Subcutaneous preadipocyte (primary cell): ENCODE measurements around the gene GAPDHS. TPM values are rescaled to one million over a fixed set of nuclear protein-coding genes. Genes with fewer than 3 reads are reported as not detected.

Source experiments
- total RNA-seq: library from RNA; depleted of rRNA; stranded (reverse); fragments of >200 nt; gene quantifications from 2 replicates; pipeline ENCODE4 v1.2.3, GENCODE V29; 2012

Gene GAPDHS
- under 0.01 TPM in 1 of 2 replicates, not detected in the other for total RNA-seq

GRCh38 chr19:35533201-35533821, at the start of gene GAPDHS:
Gene GAPDHS (plus strand): TSS chr19:35533456. CDS start chr19:35533528, 72 bp downstream.

DNA sequence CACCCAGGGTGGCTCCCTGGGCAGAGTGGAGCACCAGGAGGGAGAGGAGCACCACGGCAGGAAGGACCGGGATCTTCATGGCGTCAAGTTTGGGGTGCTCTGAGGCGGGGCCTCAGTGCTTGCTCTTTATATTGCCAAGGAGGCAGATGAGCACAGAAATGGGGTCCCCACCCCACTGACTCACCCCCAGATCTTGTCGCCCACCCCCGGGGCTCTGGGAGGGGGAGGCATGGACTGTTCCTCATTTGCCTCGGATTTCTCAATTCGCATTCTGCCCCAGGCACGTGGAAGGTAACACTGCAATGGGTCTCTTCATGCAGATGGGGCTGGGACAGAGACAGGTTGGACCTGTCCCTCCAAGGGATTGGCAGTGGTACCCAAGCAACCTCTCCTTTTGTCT, 42.9 kb upstream of the GAPDHS start, which contains the start of gene KRTDAP:
Gene KRTDAP (minus strand): TSS at position 101 of the 400 bp plus-strand sequence. CDS start 22 bp downstream, at position 79.

GRCh38 chr19:35513628-35514281, 19.5 kb upstream of the GAPDHS start, which contains the start of gene DMKN:
Gene DMKN (minus strand): TSS chr19:35513649. CDS start chr19:35513475, 174 bp downstream.

DNA sequence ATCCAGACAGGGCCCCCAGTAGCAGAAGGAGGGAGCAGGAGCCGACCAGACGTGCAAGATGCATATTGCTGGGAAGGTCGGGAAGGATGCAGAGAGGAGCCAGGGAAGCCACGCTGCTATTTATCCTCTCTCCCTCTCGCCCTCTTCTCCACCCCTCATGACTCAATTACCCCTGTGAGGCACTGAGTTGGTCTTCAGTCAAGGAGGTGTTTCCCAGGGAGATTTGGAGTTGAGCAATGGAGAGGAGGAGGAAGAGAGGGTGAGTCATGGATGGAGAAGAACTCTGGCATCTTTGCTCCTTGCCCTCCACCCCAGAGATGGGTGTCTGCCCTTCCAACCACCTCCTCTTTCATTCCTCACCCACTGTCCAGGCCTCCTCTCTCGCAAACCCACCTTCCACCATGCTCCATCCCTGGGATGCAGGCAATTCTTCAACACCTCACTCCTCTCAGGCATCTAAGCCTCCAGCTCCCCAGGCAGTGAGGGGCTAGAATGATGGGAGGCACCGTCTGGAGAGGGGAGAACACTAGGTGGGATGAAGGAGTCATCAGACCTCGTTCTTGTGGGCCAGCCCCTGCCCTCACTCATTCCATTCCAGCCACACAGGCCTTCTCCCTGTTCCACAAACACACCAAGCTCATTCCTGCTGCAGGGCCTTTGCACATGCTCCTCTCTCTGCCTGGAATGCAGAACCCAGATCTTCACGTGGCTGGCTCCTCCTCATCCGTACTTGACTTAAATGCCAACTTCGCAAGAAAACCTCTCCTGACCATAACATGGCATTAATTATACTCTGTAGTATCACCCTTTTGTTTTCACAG, 4.8 kb upstream of the GAPDHS start, which contains the start of gene SBSN:
Gene SBSN (minus strand): TSS at position 94 of the 821 bp plus-strand sequence. CDS start 30 bp downstream, at position 64.

GRCh38 chr19:35545001-35545854, 12.0 kb downstream of the GAPDHS start, which contains the start of gene TMEM147:
Gene TMEM147 (plus strand): TSS chr19:35545626. CDS start chr19:35545740, 114 bp downstream.

GRCh38 chr19:35563207-35563829, 30.1 kb downstream of the GAPDHS start, which contains the start of gene ATP4A:
Gene ATP4A (minus strand): TSS chr19:35563658. CDS start chr19:35563629, 29 bp downstream.

DNA sequence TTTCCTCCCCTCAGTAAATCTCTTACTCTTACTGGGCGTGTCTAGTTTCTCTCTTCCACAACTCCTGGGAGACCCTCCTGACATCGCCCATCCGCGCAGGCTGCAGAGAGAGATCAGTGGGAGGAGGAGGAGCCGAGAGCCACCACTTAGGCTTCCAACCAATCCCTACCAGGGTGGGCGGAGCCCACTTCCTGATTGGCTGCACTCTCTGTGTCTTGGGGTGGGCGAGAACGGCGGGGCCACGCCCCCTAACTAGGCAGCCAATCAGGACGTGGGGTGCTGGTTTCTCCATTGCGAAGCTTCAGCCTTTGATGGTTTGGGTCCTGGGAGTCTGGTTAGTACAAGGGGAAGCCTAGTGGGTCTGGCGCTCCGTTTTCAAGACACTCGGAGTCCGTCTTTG, 52.6 kb downstream of the GAPDHS start, which contains the start of gene PMIS2:
Gene PMIS2 (plus strand): TSS at position 326 of the 400 bp plus-strand sequence. CDS start 87 bp downstream, outside the sequence.

Other genes with a start within 250 kb of the GAPDHS start
- gene MAG, start 241.3 kb upstream of the GAPDHS start, total RNA-seq = 0.59 TPM in 1 of 2 replicates, not detected in the other
- gene CD22, start 204.3 kb upstream of the GAPDHS start, total RNA-seq = 1.4 TPM in 1 of 2 replicates, not detected in the other
- gene FFAR1, start 185.6 kb upstream of the GAPDHS start, total RNA-seq = not detected in 2 replicates
- gene FFAR3, start 175.0 kb upstream of the GAPDHS start, total RNA-seq = not detected in 2 replicates
- not detected in 2 replicates for gene GPR42, start 162.4 kb upstream of the GAPDHS start, total RNA-seq
- not detected in 2 replicates for gene FFAR2, start 85.2 kb upstream of the GAPDHS start, total RNA-seq
- gene KRTDAP, start 43.0 kb upstream of the GAPDHS start, total RNA-seq = not detected in 2 replicates
- gene DMKN, start 19.8 kb upstream of the GAPDHS start, total RNA-seq = 8.2 and 23.1 TPM in 2 replicates
- gene SBSN, start 5.1 kb upstream of the GAPDHS start, total RNA-seq = 4.3 and 13.6 TPM in 2 replicates
- 85.2 and 116 TPM in 2 replicates for gene TMEM147, start 12.2 kb downstream of the GAPDHS start, total RNA-seq
- not detected in 2 replicates for gene ATP4A, start 30.2 kb downstream of the GAPDHS start, total RNA-seq
- not detected in 2 replicates for gene PMIS2, start 52.7 kb downstream of the GAPDHS start, total RNA-seq
- 6.6 and 12.5 TPM in 2 replicates for gene HAUS5, start 79.3 kb downstream of the GAPDHS start, total RNA-seq
- 42.0 and 43.0 TPM in 2 replicates for gene RBM42, start 95.6 kb downstream of the GAPDHS start, total RNA-seq
- 0.37 and 0.39 TPM in 2 replicates for gene ETV2, start 108.3 kb downstream of the GAPDHS start, total RNA-seq
- 156 and 265 TPM in 2 replicates for gene COX6B1, start 114.9 kb downstream of the GAPDHS start, total RNA-seq
- gene UPK1A, start 133.1 kb downstream of the GAPDHS start, total RNA-seq = not detected in 2 replicates
- gene ZBTB32, start 171.1 kb downstream of the GAPDHS start, total RNA-seq = not detected in 2 replicates
- 7.3 and 7.8 TPM in 2 replicates for gene KMT2B, start 184.5 kb downstream of the GAPDHS start, total RNA-seq
- gene IGFLR1, start 209.0 kb downstream of the GAPDHS start, total RNA-seq = 1.6 and 2.9 TPM in 2 replicates
- 4.5 and 5.5 TPM in 2 replicates for gene U2AF1L4, start 212.0 kb downstream of the GAPDHS start, total RNA-seq
- gene PSENEN, start 212.2 kb downstream of the GAPDHS start, total RNA-seq = 12.5 and 14.7 TPM in 2 replicates
- 14.3 and 16.2 TPM in 2 replicates for gene LIN37, start 215.1 kb downstream of the GAPDHS start, total RNA-seq
- 21.3 and 48.9 TPM in 2 replicates for gene HSPB6, start 223.6 kb downstream of the GAPDHS start, total RNA-seq
- gene PROSER3, start 224.7 kb downstream of the GAPDHS start, total RNA-seq = 7.7 and 12.7 TPM in 2 replicates
- gene ARHGAP33, start 242.1 kb downstream of the GAPDHS start, total RNA-seq = 5.9 and 6.3 TPM in 2 replicates